Right renal cortex interstitium (tissue), 3 donors: ENCODE data around the gene PLEKHH2. TPM values are rescaled to one million over a fixed set of nuclear protein-coding genes. Genes with fewer than 3 reads are reported as not detected.
"Not testable (repeated sequence)": the region's sequence is repeated elsewhere in the genome, so short reads cannot be mapped to it uniquely, and the experiment has no call there.

Experiments used
- DNase-seq, 3 donors: peaks; one replicate each; pipeline ENCODE4 v3.0.0-alpha.2; 2013; ENCODE audit warnings: low read depth in 3 of 3, low spot score in 2 of 3
- polyA plus RNA-seq, 3 donors: library from polyadenylated mRNA; unstranded; fragments of 120-200 nt; gene quantifications; one replicate each; pipeline ENCODE4 v1.2.1, GENCODE V29; 2013; ENCODE audit not compliant: insufficient read length in 3 of 3

Gene PLEKHH2
- polyA plus RNA-seq, result 10 to 100 TPM; 18.9 to 29.2 (median 20.1) TPM

GRCh38 chr2:43637030-43637803 lies at the start of gene PLEKHH2:
Gene PLEKHH2, plus strand, starts transcription at chr2:43637260. Its CDS starts 7,414 bp downstream, at chr2:43644674.
- DNase-seq, result peak; percentile 73 to 81 (median 78)

DNA sequence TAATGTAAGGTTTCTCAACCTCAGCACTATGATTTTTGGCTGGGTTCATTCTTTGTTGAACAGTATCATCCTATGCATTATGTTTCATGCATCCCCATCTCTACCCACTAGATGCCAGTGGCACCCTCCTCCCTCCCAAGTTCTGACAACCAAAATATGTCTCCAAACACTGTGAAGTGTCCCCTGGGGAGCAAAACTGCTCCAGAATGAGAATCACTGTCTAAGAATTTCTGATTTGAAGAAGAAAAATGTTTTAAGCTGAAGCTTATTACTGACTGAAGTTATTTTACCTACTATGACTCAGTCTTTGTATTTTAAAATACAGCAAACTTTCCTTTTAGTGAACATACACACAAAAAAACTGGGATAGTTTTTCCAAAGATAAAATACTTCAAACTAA lies 44.6 kb upstream of the PLEKHH2 start:
- no peak for DNase-seq

GRCh38 chr2:43593254-43593653 lies 43.8 kb upstream of the PLEKHH2 start:
- no peak for DNase-seq

GRCh38 chr2:43594875-43595274 lies 42.2 kb upstream of the PLEKHH2 start:
- DNase-seq, result no peak

DNA sequence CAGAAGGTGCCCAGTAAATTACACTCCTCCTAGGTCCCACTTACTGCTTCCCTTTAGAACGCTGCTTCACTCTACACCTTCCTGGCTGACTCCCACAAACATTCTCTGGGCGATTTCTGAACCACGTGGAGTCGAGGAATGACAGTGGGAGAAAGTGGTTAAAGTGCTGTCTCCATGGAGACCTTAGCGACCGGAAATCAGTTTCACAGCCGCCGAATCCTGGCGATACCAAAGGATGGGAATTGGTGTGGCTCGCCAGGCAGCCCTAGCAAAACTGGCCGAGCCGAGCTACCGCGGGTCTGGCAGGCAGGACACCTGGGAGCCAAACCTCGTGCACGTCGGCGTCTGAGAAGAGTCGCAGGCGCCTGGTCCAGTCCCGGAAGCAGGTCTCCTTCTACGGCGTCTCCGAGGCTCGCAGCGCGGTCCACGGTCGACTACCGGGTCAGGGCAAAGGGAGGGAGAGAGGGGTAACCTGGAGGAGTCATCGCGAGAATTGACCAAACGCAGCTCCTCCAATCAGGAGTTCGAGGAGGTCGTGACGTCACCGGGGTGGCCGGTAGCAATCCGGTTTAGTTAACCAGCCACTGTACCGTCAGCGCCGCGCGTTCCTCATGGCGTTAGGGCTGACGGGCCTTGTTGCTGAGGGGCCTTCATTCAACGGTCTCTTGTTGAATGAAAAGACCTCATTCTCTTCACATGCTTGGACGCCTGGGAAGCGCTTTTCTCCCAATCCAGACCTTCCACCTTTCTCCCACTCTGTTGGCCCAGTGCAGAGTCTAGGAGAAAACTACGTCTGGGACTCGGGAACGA lies 41.3 kb upstream of the PLEKHH2 start, which contains the start of gene THADA:
TSS of gene THADA (minus strand) at position 436 of the 810 bp plus-strand sequence. CDS start 3,646 bp downstream, outside the sequence.
- DNase-seq, result peak; percentile 98 to 99 (median 99)

DNA sequence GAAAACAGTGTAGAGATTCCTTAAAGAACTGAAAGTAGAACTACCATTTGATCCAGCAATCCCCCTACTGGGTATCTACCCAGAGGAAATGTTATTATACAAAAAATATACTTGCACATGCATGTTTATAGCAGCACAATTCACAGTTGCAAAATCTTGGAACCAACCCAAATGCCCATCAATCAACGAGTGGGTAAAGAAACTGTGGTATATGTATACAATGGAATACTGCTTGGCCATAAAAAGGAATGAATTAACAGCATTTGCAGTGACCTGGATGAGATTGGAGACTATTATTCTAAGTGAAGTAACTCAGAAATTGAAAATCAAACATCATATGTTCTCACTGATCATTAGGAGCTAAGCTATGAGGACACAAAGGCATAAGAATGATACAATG lies 36.5 kb upstream of the PLEKHH2 start:
- DNase-seq, result not testable (repeated sequence)

DNA sequence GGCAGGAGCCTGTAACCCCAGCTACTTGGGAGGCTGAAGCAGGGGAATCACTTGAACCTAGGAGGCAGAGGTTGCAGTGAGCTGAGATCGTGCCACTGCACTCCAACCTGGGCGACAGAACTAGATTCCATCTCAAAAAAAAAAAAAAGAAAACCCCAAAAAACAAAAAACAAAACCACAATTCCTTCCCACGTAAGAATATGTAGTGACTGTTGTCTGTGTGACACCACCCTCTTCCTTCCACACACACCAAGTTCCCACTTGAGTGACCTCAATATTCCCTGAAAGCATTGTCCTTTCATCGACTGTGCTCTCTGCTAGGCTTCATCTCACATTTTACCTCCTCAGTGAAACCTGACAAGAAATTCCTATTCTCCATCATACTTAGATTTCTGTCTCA lies 32.4 kb upstream of the PLEKHH2 start:
- no peak for DNase-seq

DNA sequence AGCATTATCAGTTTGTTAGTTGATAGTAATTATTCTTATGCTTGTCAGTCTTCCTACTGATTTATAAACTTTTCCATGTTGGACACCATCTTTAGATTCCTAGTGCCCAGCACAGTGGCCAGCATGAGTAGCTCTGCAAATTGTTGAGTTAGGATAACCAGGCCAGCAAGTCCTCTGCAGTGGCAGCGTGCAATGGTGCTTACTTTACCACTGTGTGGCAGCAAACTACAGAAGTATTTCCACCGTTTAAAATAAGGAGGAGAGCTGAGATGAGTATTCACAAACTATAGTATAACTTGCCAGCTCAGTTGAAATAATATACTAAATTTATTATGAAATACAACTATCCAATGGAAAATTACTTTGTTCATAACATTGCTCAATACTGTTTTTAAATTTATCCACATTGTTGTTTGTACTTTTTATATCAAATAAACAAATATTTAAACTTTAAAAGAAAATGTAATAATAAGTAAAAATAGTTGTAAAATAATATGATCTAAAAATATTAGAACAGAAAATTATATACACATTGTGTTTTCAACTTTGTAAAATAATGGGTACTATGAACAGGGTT lies 31.9 kb upstream of the PLEKHH2 start:
- DNase-seq, result no peak

DNA sequence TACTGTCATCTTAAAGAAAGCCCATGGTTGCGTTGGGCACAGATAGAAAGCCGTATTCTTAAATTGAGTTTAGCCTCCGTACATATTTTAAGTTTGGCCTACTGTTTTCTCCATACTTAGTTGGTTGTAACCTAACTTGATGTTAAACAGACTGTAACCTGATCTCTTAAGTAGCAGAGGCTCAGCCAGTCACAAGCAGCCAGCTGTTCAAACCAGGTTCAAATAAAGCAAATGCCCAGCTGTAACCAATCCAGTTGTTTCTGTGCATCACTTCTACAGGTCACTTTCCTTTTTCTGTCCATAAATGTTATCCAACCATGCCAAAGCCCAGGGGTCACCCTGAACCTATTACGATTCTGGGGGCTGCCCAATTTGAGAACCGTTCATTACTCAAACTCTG lies 31.2 kb upstream of the PLEKHH2 start:
- no peak for DNase-seq

DNA sequence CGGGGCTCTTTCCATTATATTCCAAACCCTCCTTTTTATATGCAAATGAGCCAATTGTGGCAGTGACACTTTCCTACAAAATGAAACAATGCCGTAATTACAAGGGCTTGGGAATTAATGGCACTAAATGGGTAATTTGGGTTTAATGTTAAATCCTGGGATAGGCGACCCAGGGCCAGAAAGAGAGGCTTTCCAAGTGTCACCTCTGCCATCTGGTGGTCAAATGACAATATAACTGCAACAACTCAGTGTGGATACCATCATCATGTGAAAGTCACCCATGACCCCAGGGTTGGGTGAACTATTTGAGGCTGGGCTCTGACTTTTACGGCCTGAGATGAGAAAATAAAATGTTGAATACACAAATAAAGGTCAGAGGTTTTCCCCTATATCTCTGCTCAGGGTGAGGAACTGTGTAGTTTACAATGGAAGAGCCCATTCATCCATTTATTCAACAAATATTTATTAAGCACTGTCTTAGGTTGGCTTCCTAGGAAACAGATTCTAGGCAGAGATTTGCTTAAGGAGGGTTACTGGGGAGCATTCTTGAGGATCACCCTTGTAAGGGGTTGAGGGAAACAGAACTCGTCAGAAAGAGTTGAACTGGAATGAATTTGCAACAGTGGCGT lies 27.7 kb upstream of the PLEKHH2 start:
- peak in 1 of 3 donors; percentile 36 for DNase-seq

- DNase-seq, result no peak
Observed at GRCh38 chr2:43610361-43610760, 26.7 kb upstream of the PLEKHH2 start.

DNA sequence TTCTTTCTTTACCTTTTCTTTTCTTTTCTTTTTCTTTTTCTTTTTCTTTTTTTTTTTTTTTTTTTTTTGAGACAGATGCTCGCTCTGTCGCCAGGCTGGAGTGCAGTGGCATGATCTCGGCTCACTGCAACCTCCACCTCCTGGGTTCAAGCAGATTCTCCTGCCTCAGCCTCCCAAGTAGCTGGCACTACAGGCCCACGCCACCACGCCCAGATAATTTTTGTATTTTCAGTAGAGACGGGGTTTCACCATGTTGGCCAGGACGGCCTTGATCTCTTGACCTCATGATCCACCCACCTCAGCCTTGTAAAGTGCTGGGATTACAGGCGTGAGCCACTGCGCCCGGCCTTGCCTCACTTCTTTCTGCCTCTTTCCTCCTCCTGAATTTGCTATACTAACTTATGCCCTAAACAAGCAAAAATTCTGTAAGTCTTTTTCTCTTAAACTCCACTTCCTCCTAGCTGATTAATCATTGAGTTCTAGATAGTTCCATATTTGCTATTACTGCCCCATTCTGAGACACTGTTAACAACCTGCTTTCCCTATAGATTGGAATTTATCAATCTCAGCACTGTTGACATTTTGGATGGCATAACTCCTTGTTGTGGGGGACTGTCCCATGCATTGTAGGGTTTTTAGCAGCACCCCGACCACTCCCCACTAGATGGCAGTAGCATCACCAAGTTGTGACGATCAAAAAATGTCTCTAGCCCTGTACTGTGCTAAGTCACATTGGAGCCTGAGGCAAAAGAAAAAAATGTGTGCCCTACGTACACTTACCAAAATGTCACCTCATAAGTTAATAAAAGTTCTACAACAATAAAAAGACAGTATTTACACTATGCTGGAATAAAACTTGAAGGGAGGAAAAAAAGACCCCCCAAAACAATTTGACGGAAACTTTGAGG lies 24.8 kb upstream of the PLEKHH2 start:
- DNase-seq, result peak in 2 of 3 donors; percentile 72 to 75

GRCh38 chr2:43612944-43613343 lies 24.1 kb upstream of the PLEKHH2 start:
- peak in 1 of 3 donors; percentile 26 for DNase-seq

GRCh38 chr2:43616967-43617680 lies 19.9 kb upstream of the PLEKHH2 start:
- no peak for DNase-seq

GRCh38 chr2:43619511-43619910 lies 17.5 kb upstream of the PLEKHH2 start:
- no peak for DNase-seq

- DNase-seq, result peak in 1 of 3 donors; percentile 26
Observed at GRCh38 chr2:43622931-43623451, 14.1 kb upstream of the PLEKHH2 start.

- no peak for DNase-seq
Observed at GRCh38 chr2:43631618-43632317, 5.3 kb upstream of the PLEKHH2 start.
